DOHH2 (cell line): ENCODE results near the gene TRIM34.

Source experiments
- H3F3A ChIP-seq: fragments of 200-600 bp; sonication (generic), shearing (Covaris generic); 2 replicates; pipeline ENCODE4 v1.6.0; 2016; ENCODE audit warnings: antibody characterized with exemption, mild to moderate bottlenecking; ENCODE audit not compliant: control insufficient read depth, insufficient read depth
- H3K27ac ChIP-seq: fragments of 200-600 bp; sonication (generic); 2 replicates; pipeline ENCODE4 v1.5.1; 2014; ENCODE audit warnings: low read depth, mild to moderate bottlenecking, low read length, moderate library complexity
- H3K27me3 ChIP-seq: fragments of 200-600 bp; sonication (generic); 2 replicates; pipeline ENCODE4 v1.6.1; 2014; ENCODE audit warnings: mild to moderate bottlenecking, low read length, mixed read lengths; ENCODE audit not compliant: control insufficient read depth
- H3K36me3 ChIP-seq: fragments of 200-600 bp; sonication (generic); 2 replicates; pipeline ENCODE4 v1.6.1; 2014; ENCODE audit warnings: mild to moderate bottlenecking, low read length, moderate library complexity, mixed read lengths; ENCODE audit not compliant: control insufficient read depth
- H3K4me1 ChIP-seq: fragments of 200-600 bp; sonication (generic); 2 replicates; pipeline ENCODE4 v1.6.1; 2014; ENCODE audit warnings: mild to moderate bottlenecking, low read length, mixed read lengths; ENCODE audit not compliant: control insufficient read depth
- H3K4me2 ChIP-seq: fragments of 200-600 bp; sonication (generic); 2 replicates; pipeline ENCODE4 v1.6.0; 2014; ENCODE audit warnings: mild to moderate bottlenecking, low read length, moderate library complexity
- H3K4me3 ChIP-seq: fragments of 200-600 bp; sonication (generic); 2 replicates; pipeline ENCODE4 v1.5.1; 2014; ENCODE audit warnings: mild to moderate bottlenecking, low read length, mixed read lengths
- H3K79me2 ChIP-seq: fragments of 200-600 bp; sonication (generic); 2 replicates; pipeline ENCODE4 v1.6.1; 2014; ENCODE audit warnings: mild to moderate bottlenecking, low read length, mixed read lengths; ENCODE audit not compliant: control insufficient read depth
- H3K9me2 ChIP-seq: fragments of 200-600 bp; sonication (generic); replicated peaks from 2 replicates; pipeline ENCODE4 v1.6.1; 2014; ENCODE audit warnings: mild to moderate bottlenecking, low read length, mixed read lengths; ENCODE audit not compliant: control insufficient read depth
- H3K9me3 ChIP-seq: fragments of 200-600 bp; sonication (generic); 2 replicates; pipeline ENCODE4 v1.6.1; 2014; ENCODE audit warnings: antibody characterized with exemption, low read length, mixed read lengths; ENCODE audit not compliant: control insufficient read depth, insufficient read depth
- H4K20me1 ChIP-seq: fragments of 200-600 bp; sonication (generic); 2 replicates; pipeline ENCODE4 v1.6.0; 2014; ENCODE audit warnings: low read depth, mild to moderate bottlenecking, antibody characterized with exemption, low read length, moderate library complexity; ENCODE audit not compliant: control insufficient read depth, insufficient read depth
- EZH2phosphoT487 ChIP-seq: fragments of 200-600 bp; sonication (generic); IDR thresholded peaks from 2 replicates; pipeline ENCODE4 v1.6.1; 2017; ENCODE audit warnings: borderline replicate concordance, mild to moderate bottlenecking, antibody characterized with exemption, low read length, moderate library complexity, mixed read lengths
- TF ChIP-seq, protein P1 (sequence below): fragments of 200-600 bp; sonication (generic); IDR thresholded peaks from one replicate; pipeline ENCODE4 v1.5.1; 2014; ENCODE audit warnings: antibody characterized with exemption, mild to moderate bottlenecking, low read depth, low read length; ENCODE audit not compliant: poor library complexity, severe bottlenecking

The TRIM34 gene

DNA sequence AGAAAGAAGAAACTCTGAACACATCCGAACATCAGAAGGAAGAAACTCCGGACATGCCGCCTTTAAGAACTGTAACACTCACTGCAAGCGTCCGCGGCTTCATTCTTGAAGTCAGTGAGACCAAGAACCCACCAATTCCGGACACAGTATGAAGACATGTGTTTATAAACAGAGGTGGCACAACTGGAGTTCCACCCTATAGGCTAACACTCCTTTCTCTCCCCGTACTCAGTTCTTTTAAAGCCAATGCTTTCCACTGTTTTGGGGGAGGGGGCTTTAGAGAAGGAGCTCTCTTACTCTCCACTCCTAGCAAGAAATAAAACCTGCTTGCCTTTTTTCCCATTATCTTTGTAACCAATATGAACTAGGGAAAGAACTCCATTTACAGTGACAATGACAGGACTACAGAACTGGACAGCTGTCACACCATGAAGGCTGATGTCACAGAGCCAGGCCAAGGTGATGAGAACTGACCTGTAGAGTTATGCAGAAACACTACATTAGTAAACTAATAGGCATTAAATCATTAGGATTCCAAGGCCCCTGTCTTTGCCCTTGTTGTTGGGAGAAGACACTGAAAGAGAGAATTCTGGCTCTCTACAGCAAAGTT lies 59.3 kb downstream of the TRIM34 start:
- H3F3A ChIP-seq: peaks cover under 1% of the 10 kb centered on the region; the same call in 1 of the 2 replicates
- H3K4me3 ChIP-seq: peak overlapping the region; percentile 65
- H3K9me2 ChIP-seq: no peaks in the 10 kb centered on the region
- H4K20me1 ChIP-seq: no peaks in the 10 kb centered on the region
- H3K79me2 ChIP-seq: no peaks in the 10 kb centered on the region
- TF ChIP-seq, protein P1, sequence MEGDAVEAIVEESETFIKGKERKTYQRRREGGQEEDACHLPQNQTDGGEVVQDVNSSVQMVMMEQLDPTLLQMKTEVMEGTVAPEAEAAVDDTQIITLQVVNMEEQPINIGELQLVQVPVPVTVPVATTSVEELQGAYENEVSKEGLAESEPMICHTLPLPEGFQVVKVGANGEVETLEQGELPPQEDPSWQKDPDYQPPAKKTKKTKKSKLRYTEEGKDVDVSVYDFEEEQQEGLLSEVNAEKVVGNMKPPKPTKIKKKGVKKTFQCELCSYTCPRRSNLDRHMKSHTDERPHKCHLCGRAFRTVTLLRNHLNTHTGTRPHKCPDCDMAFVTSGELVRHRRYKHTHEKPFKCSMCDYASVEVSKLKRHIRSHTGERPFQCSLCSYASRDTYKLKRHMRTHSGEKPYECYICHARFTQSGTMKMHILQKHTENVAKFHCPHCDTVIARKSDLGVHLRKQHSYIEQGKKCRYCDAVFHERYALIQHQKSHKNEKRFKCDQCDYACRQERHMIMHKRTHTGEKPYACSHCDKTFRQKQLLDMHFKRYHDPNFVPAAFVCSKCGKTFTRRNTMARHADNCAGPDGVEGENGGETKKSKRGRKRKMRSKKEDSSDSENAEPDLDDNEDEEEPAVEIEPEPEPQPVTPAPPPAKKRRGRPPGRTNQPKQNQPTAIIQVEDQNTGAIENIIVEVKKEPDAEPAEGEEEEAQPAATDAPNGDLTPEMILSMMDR: no peak
- TF ChIP-seq EZH2phosphoT487: no peak
- peaks cover 22% of the 10 kb centered on the region for H3K4me1 ChIP-seq
- H3K27me3 ChIP-seq: no peaks in the 10 kb centered on the region
- H3K4me2 ChIP-seq: peak overlapping the region; percentile 72
- H3K27ac ChIP-seq: no peak overlapping the region
- no peaks in the 10 kb centered on the region for H3K36me3 ChIP-seq
- H3K9me3 ChIP-seq: no peaks in the 10 kb centered on the region

DNA sequence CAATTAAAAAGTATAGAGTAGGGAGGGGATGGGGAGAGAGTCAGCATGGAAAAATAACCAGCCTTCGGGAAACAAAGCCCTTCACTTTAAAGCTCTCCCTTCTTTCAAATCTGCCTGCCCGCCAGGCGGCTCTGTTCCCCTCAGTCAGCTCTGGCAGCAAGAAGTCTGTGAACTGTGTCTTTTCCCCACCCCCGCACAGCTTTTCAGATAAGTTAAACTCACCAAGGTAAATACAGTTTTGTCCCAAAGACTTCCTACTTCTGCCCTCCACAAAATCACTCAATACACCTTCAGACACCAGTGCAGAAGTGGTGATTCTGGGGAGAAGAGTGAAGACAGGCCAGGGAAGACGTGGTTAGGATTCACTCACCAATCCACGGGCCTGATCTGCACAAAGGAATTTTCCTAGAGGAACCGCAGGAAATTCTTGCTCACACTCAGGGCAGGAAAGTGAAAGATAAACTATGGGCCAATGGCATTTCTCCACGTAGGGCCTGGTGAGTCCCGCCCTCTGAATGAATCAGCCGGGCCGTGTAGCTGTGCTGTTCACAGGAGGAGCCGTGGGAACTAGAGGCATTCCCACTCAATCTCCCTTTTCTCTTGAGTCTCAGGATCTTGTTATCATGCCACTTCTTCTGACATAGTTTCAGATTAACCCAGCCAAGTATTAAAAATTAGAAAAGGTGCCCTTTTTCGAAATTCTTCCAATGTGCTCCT lies 60.0 kb downstream of the TRIM34 start, which contains the start of gene TRIM5:
Gene TRIM5, minus strand, starts transcription at position 429 of the 717 bp plus-strand sequence. CDS start 4,897 bp downstream, outside the sequence.
- H3K4me3 ChIP-seq: peak within 1 kb of the TSS; percentile 65
- peak within 1 kb of the TSS; percentile 72 for H3K4me2 ChIP-seq

DNA sequence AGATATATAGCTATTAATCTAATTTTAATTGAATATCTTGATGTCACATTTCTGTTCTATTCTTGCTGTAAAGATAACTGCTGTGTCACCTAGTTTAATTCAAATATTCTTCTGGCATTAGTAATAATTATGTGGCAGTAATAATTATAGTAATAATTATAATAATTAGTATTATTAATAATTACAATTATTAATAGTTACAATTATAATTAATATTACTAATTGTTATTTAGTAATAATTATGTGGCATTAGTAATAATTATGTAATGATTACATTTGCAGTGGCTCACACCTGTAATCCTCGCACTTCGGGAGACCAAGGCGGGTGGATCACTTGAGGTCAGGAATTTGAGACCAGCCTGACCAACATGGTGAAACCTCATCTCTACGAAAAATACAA lies 61.6 kb downstream of the TRIM34 start:
- Histone ChIP-seq H3K36me3 (no peaks in the 10 kb centered on the region), H3F3A (peaks cover 7% of the 10 kb centered on the region; the same call in 1 of the 2 replicates), H3K4me2 (no peak overlapping the region), H3K27me3 (no peaks in the 10 kb centered on the region), H3K9me3 (no peaks in the 10 kb centered on the region), H3K4me3 (no peak overlapping the region), H3K9me2 (no peaks in the 10 kb centered on the region), H3K79me2 (peaks cover 11% of the 10 kb centered on the region), H3K4me1 (peaks cover 39% of the 10 kb centered on the region), H4K20me1 (no peaks in the 10 kb centered on the region), H3K27ac (no peak overlapping the region)
- TF ChIP-seq, protein P1: no peak
- TF ChIP-seq EZH2phosphoT487: no peak

More for the DNA sequence above, 60.0 kb downstream of the TRIM34 start, which contains the start of gene TRIM5:
- no peaks in the 10 kb centered on the region for H3K36me3 ChIP-seq
- H3K79me2 ChIP-seq: no peaks in the 10 kb centered on the region
- no peak within 1 kb of the TSS for H3K27ac ChIP-seq
- peaks cover 28% of the 10 kb centered on the region for H3K4me1 ChIP-seq
- no peaks in the 10 kb centered on the region for H3K9me3 ChIP-seq
- H3K9me2 ChIP-seq: no peaks in the 10 kb centered on the region
- TF ChIP-seq, protein P1: peak; percentile 61
- no peak for TF ChIP-seq EZH2phosphoT487
- H3K27me3 ChIP-seq: no peaks in the 10 kb centered on the region
- H3F3A ChIP-seq: peaks cover 5% of the 10 kb centered on the region; the same call in 1 of the 2 replicates
- no peaks in the 10 kb centered on the region for H4K20me1 ChIP-seq
